Adrenal gland (tissue), 12 donors: ENCODE results near the gene ASB8. TPM values are rescaled to one million over a fixed set of nuclear protein-coding genes. Genes with fewer than 3 reads are reported as not detected.

Source experiments
- DNase-seq, 7 donors: peaks; one replicate each; pipeline ENCODE4 v3.0.0-alpha.2; 2019 to 2020
- H3K27ac ChIP-seq, 5 donors: fragments of 200-600 bp; sonication (generic) in 4 of 5; 1 replicate in 3 of 5; 2 replicates in 2 of 5; pipeline versions ENCODE4 v1.5.1 to v1.8.0; 2016 to 2020; ENCODE audit warnings: mild to moderate bottlenecking in 1 of 5
- H3K27me3 ChIP-seq: fragments of 200-600 bp; 2 replicates; pipeline ENCODE4 v1.8.0; 2021
- H3K36me3 ChIP-seq, 2 donors: fragments of 200-600 bp; replicated peaks in 1 of 2; 1 replicate in 1 of 2; 2 replicates in 1 of 2; pipeline versions ENCODE4 v1.5.1 to v1.8.0; 2018 to 2022
- H3K4me1 ChIP-seq, 2 donors: fragments of 200-600 bp; replicated peaks in 1 of 2; 1 replicate in 1 of 2; 2 replicates in 1 of 2; pipeline versions ENCODE4 v1.5.1 to v1.8.0; 2018 to 2021
- H3K4me3 ChIP-seq, 4 donors: fragments of 200-600 bp; sonication (generic) in 3 of 4; one replicate each; pipeline ENCODE4 v1.5.1; 2016 to 2018
- H3K9me3 ChIP-seq, 3 donors: fragments of 200-600 bp; sonication (generic) in 1 of 3; replicated peaks in 1 of 3; 1 replicate in 2 of 3; 2 replicates in 1 of 3; pipeline versions ENCODE4 v1.5.1 to v1.8.0; 2016 to 2021
- CTCF ChIP-seq, 6 experiments: fragments of 450-650 bp in 4 of 6; fragments of 200-600 bp in 2 of 6; sonication (generic) in 1 of 6; IDR thresholded peaks; 1 replicate in 5 of 6; 2 replicates in 1 of 6; pipeline versions ENCODE4 v1.5.1 to v1.8.0; 2016 to 2021; ENCODE audit warnings: antibody characterized with exemption in 6 of 6, mild to moderate bottlenecking in 2 of 6, moderate library complexity in 1 of 6
- POLR2A ChIP-seq, 2 donors: fragments of 450-650 bp; IDR thresholded peaks; one replicate each; pipeline ENCODE4 v1.6.1; 2017; ENCODE audit warnings: antibody characterized with exemption in 2 of 2, mild to moderate bottlenecking in 2 of 2, moderate library complexity in 1 of 2
- WGBS, 4 donors: extraction: QIAGEN DNeasy Blood & Tissue Kit in 2 of 4; methylation state at CpG; one replicate each; pipeline versions ENCODE4 v1.1.5 to v1.1.7; 2013 to 2017; 5-methylcytosine and 5-hydroxymethylcytosine counted together
- intact Hi-C, 2 donors: fragments of 100-400 bp; cut with DNase I; formaldehyde crosslinking; loops; one replicate each; pipeline versions ENCODE4 v1.14.1 to v1.15.0; 2022 to 2023
- polyA plus RNA-seq, 3 donors: library from polyadenylated mRNA; stranded (reverse); fragments of 200-250 nt in 2 of 3; fragments of 350-450 nt in 1 of 3; fragmentation: Illumina TruSeq in 1 of 3; extraction: RNeasy Lipid Tissue Mini Kit (QIAGEN cat#74804) in 1 of 3; gene quantifications; one replicate each; pipeline ENCODE4 v1.2.3, GENCODE V29; 2013 to 2014
- total RNA-seq, 9 donors: library from RNA; depleted of rRNA in 4 of 9; stranded (reverse); fragments of >200 nt in 4 of 9; fragments of 120-200 nt in 1 of 9; fragmentation: NEBNext Ultra II Directional in 1 of 9; extraction: Animal tissue kit (Norgen Biotek cat#: 25700) in 1 of 9; gene quantifications; one replicate each; pipeline versions ENCODE4 v1.1.0 to v1.2.4, GENCODE V29; 2013 to 2023
- donor health status: healthy with polysubstance abuse.
- donor health status: Bipolar disorder and iron deficiency.
- donor health status: DM: yes; HTN: yes; CAD: no.
- donor health status: DM: no; HTN: no; CAD: no.
- donor health status: DM: no; HTN: no; CAD: no.
- donor health status: DM: yes; HTN: yes; CAD: no.

ASB8 gene
- total and polyA plus RNA-seq, 12 donors, result 13.9 to 69.8 (median 49.5) TPM

- H3K27me3 ChIP-seq, result no peaks in the 10 kb centered on the region
- no peaks in the 10 kb centered on the region for H3K36me3 ChIP-seq
- H3K27ac ChIP-seq, result peak overlapping the region in 2 of 5 donors; percentile 58 to 83
- peak in 4 of 7 donors; percentile 23 to 62 (median 31) for DNase-seq
- intact Hi-C loops, result loop anchor here (10.0 kb wide), 1 partner anchor 271 kb away; no protein-coding TSS in a partner anchor
- no peaks in the 10 kb centered on the region for H3K9me3 ChIP-seq
- 0 to 4% (median 3%) methylated on average over 3 to 61 of the region's 61 CpGs for WGBS, 4 donors
- H3K4me1 ChIP-seq, result peaks cover 5 to 21% of the 10 kb centered on the region in 2 donors
- H3K4me3 ChIP-seq, result peak overlapping the region in 3 of 4 donors; percentile 50 to 62 (median 50)
- TF ChIP-seq POLR2A (IDR thresholded peaks at IDR 0.05) (no peak), CTCF (IDR thresholded peaks at IDR 0.05) (no peak)
These were observed 26.7 kb upstream of the ASB8 start for GRCh38 chr12:48183876-48184548.

- Histone ChIP-seq H3K4me1 (peaks cover 5 to 21% of the 10 kb centered on the region in 2 donors), H3K36me3 (no peaks in the 10 kb centered on the region), H3K27me3 (no peaks in the 10 kb centered on the region), H3K9me3 (no peaks in the 10 kb centered on the region), H3K27ac (peak within 1 kb of the TSS in 3 of 5 donors; percentile 45 to 83 (median 58)), H3K4me3 (peak within 1 kb of the TSS; percentile 50 to 62 (median 56))
- TF ChIP-seq POLR2A (IDR thresholded peaks at IDR 0.05) (peak in 1 of 2 donors; percentile 31), CTCF (IDR thresholded peaks at IDR 0.05) (peak; percentile 16 to 58 (median 42))
- 0 to 1% (median 1%) methylated on average over 50 to 61 of the region's 61 CpGs for WGBS, 4 donors
- intact Hi-C loops, result loop anchor here (10.0 kb wide), 1 partner anchor 272 kb away; no protein-coding TSS in a partner anchor
- peak; percentile 73 to 90 (median 81) for DNase-seq
These were observed 26.0 kb upstream of the ASB8 start, which contains the start of gene CCDC184 for GRCh38 chr12:48183091-48183875. Gene CCDC184 (plus strand): TSS chr12:48183644. CDS start chr12:48184123, 479 bp downstream.

- 2 to 6% (median 2%) methylated on average over 7 of the region's 7 CpGs for WGBS, 4 donors
- H3K9me3 ChIP-seq, result no peaks in the 10 kb centered on the region
- DNase-seq, result no peak
- peaks cover 5 to 21% of the 10 kb centered on the region in 2 donors for H3K4me1 ChIP-seq
- H3K36me3 ChIP-seq, result no peaks in the 10 kb centered on the region
- H3K27ac ChIP-seq, result peak overlapping the region in 3 of 5 donors; percentile 45 to 83 (median 58)
- peak overlapping the region in 3 of 4 donors; percentile 50 to 62 (median 62) for H3K4me3 ChIP-seq
- intact Hi-C loops, result loop anchor here (10.0 kb wide), 1 partner anchor 272 kb away; no protein-coding TSS in a partner anchor
- TF ChIP-seq POLR2A (IDR thresholded peaks at IDR 0.05), result no peak
- TF ChIP-seq CTCF (IDR thresholded peaks at IDR 0.05), result no peak
- no peaks in the 10 kb centered on the region for H3K27me3 ChIP-seq
These were observed 25.3 kb upstream of the ASB8 start for GRCh38 chr12:48182631-48183030.
